HepG2 (cell line): ENCODE data around the gene DUSP22. TPM values are rescaled to one million over a fixed set of nuclear protein-coding genes. Genes with fewer than 3 reads are reported as not detected.

ENCODE experiments used
- ATAC-seq: fragments of 200-7000 bp; cut with Tn5 transposase; 3 replicates; pipeline ENCODE4 v1.9.1; 2020; ENCODE audit warnings: mild to moderate bottlenecking, moderate library complexity
- BruUV-seq: library from RNA; stranded (reverse); fragments of 400-500 nt; replicated peaks from 2 replicates; lab custom pipeline; 2021; lab: Mats Ljungman, UMichigan
- CTCF ChIA-PET: fragments of 300-600 bp; formaldehyde crosslinking; extraction: SDS; loops from one replicate; lab custom pipeline; 2021; ENCODE audit warnings: low total read pairs, inconsistent platforms, low intra/inter-chr PET ratio; lab: Yijun Ruan, JAX
- POLR2A ChIA-PET: fragments of 350-600 bp; sonication (Branson Sonifier 250); formaldehyde crosslinking; loops from one replicate; lab custom pipeline; 2020; ENCODE audit warnings: antibody characterized with exemption, inconsistent platforms; lab: Yijun Ruan, JAX
- DNase-seq: peaks from one replicate; pipeline ENCODE4 v3.0.0-alpha.2; 2015; ENCODE audit warnings: low spot score
- FAIRE-seq: peaks from 3 replicates; lab custom pipeline; 2011; peaks lifted over from hg19 to GRCh38; lab: Jason Lieb, UNC
- H2AFZ ChIP-seq: one replicate; pipeline ENCODE4 v1.6.1; 2011; ENCODE audit warnings: low read length, inconsistent platforms
- H3K27ac ChIP-seq: fragments of 300-600 bp; 3 replicates; pipeline ENCODE4 v1.8.0; 2011; ENCODE audit warnings: mixed run types, mild to moderate bottlenecking, mixed read lengths, low read length, inconsistent platforms; ENCODE audit not compliant: insufficient read depth; ENCODE audit errors: extremely low read length
- H3K27me3 ChIP-seq, 2 experiments: fragments of 200-600 bp in 1 of 2; 2 replicates in 1 of 2; 3 replicates in 1 of 2; pipeline versions ENCODE4 v1.6.0 to v1.8.0; 2011; ENCODE audit warnings: low read length in 2 of 2, mild to moderate bottlenecking in 2 of 2, moderate library complexity in 2 of 2, inconsistent platforms in 1 of 2; ENCODE audit not compliant: insufficient read depth in 2 of 2, control insufficient read depth in 1 of 2
- H3K36me3 ChIP-seq, 2 experiments: fragments of 200-600 bp in 1 of 2; replicated peaks in 1 of 2; 2 replicates in 1 of 2; 3 replicates in 1 of 2; pipeline versions ENCODE4 v1.5.1 to v1.8.0; 2011; ENCODE audit warnings: low read length in 2 of 2, inconsistent platforms in 1 of 2; ENCODE audit not compliant: insufficient read depth in 2 of 2, control insufficient read depth in 1 of 2
- H3K4me1 ChIP-seq: 2 replicates; pipeline ENCODE4 v1.5.1; 2012; ENCODE audit warnings: low read length, inconsistent platforms; ENCODE audit not compliant: insufficient read depth
- H3K4me2 ChIP-seq: 2 replicates; pipeline ENCODE4 v1.6.0; 2011; ENCODE audit warnings: low read depth, low read length, inconsistent platforms
- H3K4me3 ChIP-seq, 3 experiments: fragments of 200-600 bp in 1 of 3; sonication (generic), shearing (Covaris generic) in 1 of 3; replicated peaks in 1 of 3; 2 replicates each; pipeline ENCODE4 v1.5.1; 2011 to 2016; ENCODE audit warnings: low read length in 3 of 3, inconsistent platforms in 2 of 3, low read depth in 2 of 3, mild to moderate bottlenecking in 2 of 3, control low read depth in 1 of 3, mixed read lengths in 1 of 3; ENCODE audit not compliant: insufficient read depth in 1 of 3
- H3K79me2 ChIP-seq: one replicate; pipeline ENCODE4 v1.6.1; 2011; ENCODE audit warnings: low read length, inconsistent platforms; ENCODE audit not compliant: insufficient read depth
- H3K9ac ChIP-seq: 2 replicates; pipeline ENCODE4 v1.6.0; 2011; ENCODE audit warnings: mild to moderate bottlenecking, low read depth, low read length, inconsistent platforms; ENCODE audit not compliant: insufficient read depth
- H3K9me3 ChIP-seq: 2 replicates; pipeline ENCODE4 v1.5.1; 2012; ENCODE audit warnings: mild to moderate bottlenecking, low read length
- H4K20me1 ChIP-seq: 2 replicates; pipeline ENCODE4 v1.6.0; 2011; ENCODE audit warnings: inconsistent platforms, mild to moderate bottlenecking, low read length, moderate library complexity; ENCODE audit not compliant: insufficient read depth
- GABPB1 ChIP-seq: IDR thresholded peaks from 2 replicates; pipeline ENCODE4 v1.6.1; 2016; ENCODE audit warnings: mild to moderate bottlenecking, missing genetic modification reagents, moderate library complexity, missing compliant biosample characterization
- GPN1 ChIP-seq: sonication (generic); formaldehyde crosslinking; IDR thresholded peaks from 2 replicates; pipeline ENCODE4 v1.5.1; 2020; ENCODE audit warnings: missing genetic modification reagents, borderline replicate concordance
- IKZF1 ChIP-seq: fragments of 450-650 bp; IDR thresholded peaks from 2 replicates; pipeline ENCODE4 v1.7.1; 2016
- JUN ChIP-seq: sonication (generic); formaldehyde crosslinking; IDR thresholded peaks from 2 replicates; pipeline ENCODE4 v1.4.0; 2020; ENCODE audit warnings: mild to moderate bottlenecking, missing genetic modification reagents
- MIER2 ChIP-seq: IDR thresholded peaks from 2 replicates; pipeline ENCODE4 v1.6.1; 2016; ENCODE audit warnings: missing biosample characterization, missing genetic modification reagents
- MYC ChIP-seq: sonication (generic); formaldehyde crosslinking; IDR thresholded peaks from 2 replicates; pipeline ENCODE4 v1.9.0; 2021; ENCODE audit warnings: missing genetic modification reagents, borderline replicate concordance
- NONO ChIP-seq, 2 experiments: fragments of 450-650 bp in 1 of 2; sonication (generic) in 1 of 2; formaldehyde crosslinking in 1 of 2; IDR thresholded peaks in 1 of 2; conservative IDR thresholded peaks in 1 of 2; 2 replicates each; pipeline versions ENCODE4 v1.6.1 to v1.8.0; 2017 to 2022; ENCODE audit warnings: mild to moderate bottlenecking in 1 of 2, missing genetic modification reagents in 1 of 2, moderate library complexity in 1 of 2
- PCBP2 ChIP-seq: fragments of 200-400 bp; formaldehyde crosslinking; optimal IDR thresholded peaks from 2 replicates; pipeline ENCODE3; 2018; ENCODE audit warnings: low read length, low read depth; ENCODE audit not compliant: poor library complexity, severe bottlenecking
- RBM39 ChIP-seq: fragments of 200-400 bp; formaldehyde crosslinking; IDR thresholded peaks from one replicate; pipeline ENCODE4 v1.6.1; 2018; ENCODE audit warnings: antibody characterized with exemption, mild to moderate bottlenecking, low read depth, low read length; ENCODE audit not compliant: poor library complexity, severe bottlenecking
- THAP9 ChIP-seq: sonication (generic); formaldehyde crosslinking; IDR thresholded peaks from 2 replicates; pipeline ENCODE4; 2020; ENCODE audit warnings: missing genetic modification reagents, mild to moderate bottlenecking, borderline replicate concordance
- ZBTB4 ChIP-seq: sonication (generic); formaldehyde crosslinking; IDR thresholded peaks from 2 replicates; pipeline ENCODE4 v1.4.0; 2020; ENCODE audit warnings: missing genetic modification reagents, mild to moderate bottlenecking, borderline replicate concordance
- ZFP37 ChIP-seq: sonication (generic); formaldehyde crosslinking; IDR thresholded peaks from 2 replicates; pipeline ENCODE4 v1.4.0; 2020; ENCODE audit warnings: missing genetic modification reagents, borderline replicate concordance
- ZFP62 ChIP-seq: sonication (generic); formaldehyde crosslinking; IDR thresholded peaks from 2 replicates; pipeline ENCODE4 v1.4.0; 2020; ENCODE audit warnings: missing genetic modification reagents
- ZFX ChIP-seq: sonication (generic); formaldehyde crosslinking; IDR thresholded peaks from 2 replicates; pipeline ENCODE4 v1.4.0; 2020; ENCODE audit warnings: mild to moderate bottlenecking, low read depth, missing genetic modification reagents, moderate library complexity
- ZNF292 ChIP-seq: sonication (generic); formaldehyde crosslinking; IDR thresholded peaks from 2 replicates; pipeline ENCODE4 v1.8.1; 2022; ENCODE audit warnings: mild to moderate bottlenecking, low read depth, missing genetic modification reagents, borderline replicate concordance
- ZNF549 ChIP-seq: sonication (generic); formaldehyde crosslinking; IDR thresholded peaks from 2 replicates; pipeline ENCODE4 v1.5.0; 2020; ENCODE audit warnings: missing genetic modification reagents
- ZNF569 ChIP-seq: sonication (generic); formaldehyde crosslinking; IDR thresholded peaks from 2 replicates; pipeline ENCODE4 v1.5.0; 2020; ENCODE audit warnings: mild to moderate bottlenecking, missing genetic modification reagents, moderate library complexity, borderline replicate concordance
- WGBS: methylation state at CpG from one replicate; pipeline ENCODE4 v1.1.6; 2017; ENCODE audit warnings: low lambda C conversion rate; 5-methylcytosine and 5-hydroxymethylcytosine counted together
- in situ Hi-C: cut with HindIII; loops from 2 replicates; pipeline ENCODE4 v1.10.0; 2017; ENCODE audit warnings: low pct_unique_long_range_greater_than_20kb; ENCODE audit not compliant: extremely low pct_ligation_motif_present
- intact Hi-C: fragments of 100-400 bp; cut with micrococcal nuclease; formaldehyde crosslinking; loops from one replicate; pipeline ENCODE4 v1.10.0; 2022; ENCODE audit not compliant: unreplicated experiment
- polyA plus RNA-seq, 8 experiments: library from polyadenylated mRNA; depleted of rRNA in 3 of 8; stranded (reverse) in 7 of 8; unstranded in 1 of 8; fragments of >200 nt; fragmentation: Illumina TruSeq in 4 of 8; extraction: Trizol in 4 of 8; gene quantifications; 2 replicates each; pipeline versions ENCODE4 v1.2.1 to v1.2.3, GENCODE V29; 2011 to 2016; ENCODE audit warnings: low read depth in 4 of 8, missing spikeins in 1 of 8, mixed read lengths in 1 of 8; ENCODE audit not compliant: insufficient read depth in 1 of 8
- total RNA-seq, 5 experiments: library from RNA; depleted of rRNA; stranded (reverse); fragments of >200 nt; fragmentation: Illumina TruSeq; extraction: Trizol; gene quantifications; 2 replicates each; pipeline ENCODE4 v1.2.3, GENCODE V29; 2016; ENCODE audit warnings: low read depth in 1 of 5

DUSP22 gene
- total and polyA plus RNA-seq, 2 of the 13 experiments (the other 11 are each of a cell fraction or from before 2014, with no cell fraction given), result 20.2 to 32.8 TPM

- TF ChIP-seq GABPB1 (CRISPR knock-in tag) (no peak), GPN1 (CRISPR knock-in tag) (no peak), ZBTB4 (CRISPR knock-in tag) (no peak), THAP9 (no peak), RBM39 (no peak), NONO (IDR thresholded peaks at IDR 0.05) (no peak), NONO (CRISPR knock-in tag; conservative IDR thresholded peaks at IDR 0.05) (no peak), ZFX (CRISPR knock-in tag) (no peak), ZNF569 (CRISPR knock-in tag) (no peak), ZFP62 (CRISPR knock-in tag) (no peak), ZNF292 (no peak), IKZF1 (no peak), ZFP37 (CRISPR knock-in tag) (no peak), JUN (CRISPR knock-in tag) (no peak), MYC (CRISPR knock-in tag) (no peak), MIER2 (CRISPR knock-in tag) (no peak), PCBP2 (no peak), ZNF549 (no peak)
- intact Hi-C loops, result no loop called here
- no peaks in the 10 kb centered on the region for H3K9me3 ChIP-seq
- FAIRE-seq, result peak; percentile 21
- 35% methylated on average over 8 of the region's 8 CpGs for WGBS
- no peak for ATAC-seq
- BruUV-seq, result no TSS peak
- H3K27ac ChIP-seq, result no peak overlapping the region
- no peaks in the 10 kb centered on the region for H3K36me3 ChIP-seq
- ChIA-PET CTCF (no interaction called here), POLR2A (no interaction called here)
- H2AFZ ChIP-seq, result no peak overlapping the region
- no peak overlapping the region for H3K4me3 ChIP-seq
- no peak overlapping the region for H3K9ac ChIP-seq
- no peaks in the 10 kb centered on the region for H4K20me1 ChIP-seq
- no peak overlapping the region for H3K4me2 ChIP-seq
- H3K27me3 ChIP-seq, result peaks cover 13 to 64% of the 10 kb centered on the region in 2 experiments; a peak in 4 of 5 replicates
- no peaks in the 10 kb centered on the region for H3K4me1 ChIP-seq
- in situ Hi-C loops, result no loop called here
- no peaks in the 10 kb centered on the region for H3K79me2 ChIP-seq
- DNase-seq, result no peak
Observed at GRCh38 chr6:389622-390021, 97.3 kb downstream of the DUSP22 start.
